OCI-LY3 (cell line): ENCODE results near the gene FGD2.

Experiments used
- EZH2phosphoT487 ChIP-seq: fragments of 200-600 bp; shearing (Covaris generic); IDR thresholded peaks from 2 replicates; pipeline ENCODE4 v1.6.1; 2018; ENCODE audit warnings: antibody characterized with exemption, mixed run types, low read depth
- TF ChIP-seq, protein P1 (sequence below): fragments of 200-600, 300-600 bp; sonication (generic); IDR thresholded peaks from 2 replicates; pipeline ENCODE4 v1.5.1; 2014; ENCODE audit warnings: antibody characterized with exemption, low read length, low read depth

GRCh38 chr6:37048851-37049757 is 43.6 kb downstream of the FGD2 start:
- TF ChIP-seq, protein P1, sequence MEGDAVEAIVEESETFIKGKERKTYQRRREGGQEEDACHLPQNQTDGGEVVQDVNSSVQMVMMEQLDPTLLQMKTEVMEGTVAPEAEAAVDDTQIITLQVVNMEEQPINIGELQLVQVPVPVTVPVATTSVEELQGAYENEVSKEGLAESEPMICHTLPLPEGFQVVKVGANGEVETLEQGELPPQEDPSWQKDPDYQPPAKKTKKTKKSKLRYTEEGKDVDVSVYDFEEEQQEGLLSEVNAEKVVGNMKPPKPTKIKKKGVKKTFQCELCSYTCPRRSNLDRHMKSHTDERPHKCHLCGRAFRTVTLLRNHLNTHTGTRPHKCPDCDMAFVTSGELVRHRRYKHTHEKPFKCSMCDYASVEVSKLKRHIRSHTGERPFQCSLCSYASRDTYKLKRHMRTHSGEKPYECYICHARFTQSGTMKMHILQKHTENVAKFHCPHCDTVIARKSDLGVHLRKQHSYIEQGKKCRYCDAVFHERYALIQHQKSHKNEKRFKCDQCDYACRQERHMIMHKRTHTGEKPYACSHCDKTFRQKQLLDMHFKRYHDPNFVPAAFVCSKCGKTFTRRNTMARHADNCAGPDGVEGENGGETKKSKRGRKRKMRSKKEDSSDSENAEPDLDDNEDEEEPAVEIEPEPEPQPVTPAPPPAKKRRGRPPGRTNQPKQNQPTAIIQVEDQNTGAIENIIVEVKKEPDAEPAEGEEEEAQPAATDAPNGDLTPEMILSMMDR, result no peak
- no peak for TF ChIP-seq EZH2phosphoT487
